Measurements from ENCODE around the gene MAGI1. TPM values are rescaled to one million over a fixed set of nuclear protein-coding genes. Genes with fewer than 3 reads are reported as not detected.

MAGI1 gene
- polyA plus RNA-seq, 1 donor, result 31.2 TPM

GRCh38 chr3:65642883-65643282, 395.8 kb downstream of the MAGI1 start:
- no peaks in the 10 kb centered on the region for H3K27me3 ChIP-seq (ENCODE audit: control insufficient read depth, insufficient read depth, low read length)
- H3K27ac ChIP-seq (ENCODE audit: low read length), result no peak overlapping the region
- WGBS (ENCODE audit: insufficient coverage, low lambda C conversion rate), result no CpG with 5 or more reads among the region's 1 CpG
- H3K4me1 ChIP-seq (ENCODE audit: control insufficient read depth, insufficient read depth, low read length), result no peaks in the 10 kb centered on the region
- H3K9me3 ChIP-seq (ENCODE audit: control insufficient read depth, low read depth, low read length), result peaks cover 14% of the 10 kb centered on the region
- DNase-seq, result no peak
- H3K4me3 ChIP-seq (ENCODE audit: low read length), result no peak overlapping the region
- no peaks in the 10 kb centered on the region for H3K36me3 ChIP-seq (ENCODE audit: control insufficient read depth, insufficient read depth, low read length)

DNA sequence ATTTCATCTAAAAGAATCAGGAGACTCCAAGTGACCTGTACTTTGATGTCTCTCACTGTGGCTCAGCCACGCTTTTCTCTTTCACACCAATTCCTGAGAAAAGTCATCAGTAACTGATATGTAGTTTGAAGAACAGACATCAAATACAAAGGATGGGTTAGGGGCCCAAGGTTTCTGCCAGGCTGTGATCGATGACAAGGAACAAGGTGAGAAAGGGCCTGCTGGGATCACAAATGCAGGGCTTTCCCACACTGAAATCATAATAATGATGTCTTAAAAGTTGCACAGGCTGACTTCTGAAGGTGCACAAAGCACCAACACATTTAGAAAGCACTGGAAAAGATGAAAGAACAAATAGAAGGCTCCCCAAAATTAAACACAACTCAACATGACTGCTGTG, 396.9 kb downstream of the MAGI1 start:
- no peaks in the 10 kb centered on the region for H3K36me3 ChIP-seq (ENCODE audit: control insufficient read depth, insufficient read depth, low read length)
- no peaks in the 10 kb centered on the region for H3K27me3 ChIP-seq (ENCODE audit: control insufficient read depth, insufficient read depth, low read length)
- peaks cover 6% of the 10 kb centered on the region for H3K9me3 ChIP-seq (ENCODE audit: control insufficient read depth, low read depth, low read length)
- no CpG with 5 or more reads among the region's 2 CpGs for WGBS (ENCODE audit: insufficient coverage, low lambda C conversion rate)
- no peak overlapping the region for H3K4me3 ChIP-seq (ENCODE audit: low read length)
- no peak overlapping the region for H3K27ac ChIP-seq (ENCODE audit: low read length)
- no peaks in the 10 kb centered on the region for H3K4me1 ChIP-seq (ENCODE audit: control insufficient read depth, insufficient read depth, low read length)
- no peak for DNase-seq

GRCh38 chr3:65641045-65641444, 397.7 kb downstream of the MAGI1 start:
- WGBS (ENCODE audit: insufficient coverage, low lambda C conversion rate), result no CpG with 5 or more reads among the region's 4 CpGs
- no peak for DNase-seq
- H3K27ac ChIP-seq (ENCODE audit: low read length), result no peak overlapping the region

DNA sequence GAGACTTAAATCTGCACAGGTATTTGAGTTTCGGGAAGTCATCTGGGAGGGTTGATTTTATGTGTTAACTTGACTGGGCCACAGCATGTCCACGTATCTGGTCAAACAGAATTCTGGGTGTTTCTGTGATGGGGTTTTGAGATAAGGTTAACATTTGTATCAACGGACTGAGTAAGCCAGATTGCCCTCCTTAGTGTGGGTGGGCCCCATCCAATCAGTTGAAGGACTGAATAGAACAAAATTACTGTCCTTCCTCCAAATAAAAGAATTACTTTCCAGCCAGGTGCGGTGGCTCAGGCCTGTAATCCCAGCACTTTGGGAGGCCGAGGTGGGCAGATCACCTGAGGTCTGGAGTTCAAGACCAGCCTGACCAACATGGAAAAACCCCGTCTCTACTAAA, 399.3 kb downstream of the MAGI1 start:
- H3K4me3 ChIP-seq (ENCODE audit: low read length), result no peak overlapping the region
- H3K4me1 ChIP-seq (ENCODE audit: control insufficient read depth, insufficient read depth, low read length), result no peaks in the 10 kb centered on the region
- no peaks in the 10 kb centered on the region for H3K9me3 ChIP-seq (ENCODE audit: control insufficient read depth, low read depth, low read length)
- H3K36me3 ChIP-seq (ENCODE audit: control insufficient read depth, insufficient read depth, low read length), result no peaks in the 10 kb centered on the region
- DNase-seq, result no peak
- H3K27me3 ChIP-seq (ENCODE audit: control insufficient read depth, insufficient read depth, low read length), result no peaks in the 10 kb centered on the region
- H3K27ac ChIP-seq (ENCODE audit: low read length), result no peak overlapping the region
- no CpG with 5 or more reads among the region's 6 CpGs for WGBS (ENCODE audit: insufficient coverage, low lambda C conversion rate)

More at GRCh38 chr3:65641045-65641444, 397.7 kb downstream of the MAGI1 start:
- Histone ChIP-seq H3K27me3 (ENCODE audit: control insufficient read depth, insufficient read depth, low read length) (no peaks in the 10 kb centered on the region), H3K4me3 (ENCODE audit: low read length) (no peak overlapping the region), H3K4me1 (ENCODE audit: control insufficient read depth, insufficient read depth, low read length) (no peaks in the 10 kb centered on the region), H3K9me3 (ENCODE audit: control insufficient read depth, low read depth, low read length) (peaks cover 1% of the 10 kb centered on the region), H3K36me3 (ENCODE audit: control insufficient read depth, insufficient read depth, low read length) (no peaks in the 10 kb centered on the region)

GRCh38 chr3:65638301-65638700, 400.4 kb downstream of the MAGI1 start:
- no peak for DNase-seq
- WGBS (ENCODE audit: insufficient coverage, low lambda C conversion rate), result 40% methylated on average over 1 of the region's 6 CpGs

GRCh38 chr3:65636326-65636725, 402.4 kb downstream of the MAGI1 start:
- Histone ChIP-seq H3K27me3 (ENCODE audit: control insufficient read depth, insufficient read depth, low read length) (no peaks in the 10 kb centered on the region), H3K4me1 (ENCODE audit: control insufficient read depth, insufficient read depth, low read length) (no peaks in the 10 kb centered on the region), H3K27ac (ENCODE audit: low read length) (no peak overlapping the region), H3K9me3 (ENCODE audit: control insufficient read depth, low read depth, low read length) (no peaks in the 10 kb centered on the region), H3K4me3 (ENCODE audit: low read length) (no peak overlapping the region), H3K36me3 (ENCODE audit: control insufficient read depth, insufficient read depth, low read length) (no peaks in the 10 kb centered on the region)
- peak in 1 of 2 donors; percentile 33 for DNase-seq
- 30% methylated on average over 2 of the region's 3 CpGs for WGBS (ENCODE audit: insufficient coverage, low lambda C conversion rate)

More at GRCh38 chr3:65638301-65638700, 400.4 kb downstream of the MAGI1 start:
- Histone ChIP-seq H3K4me3 (ENCODE audit: low read length) (no peak overlapping the region), H3K4me1 (ENCODE audit: control insufficient read depth, insufficient read depth, low read length) (no peaks in the 10 kb centered on the region), H3K27ac (ENCODE audit: low read length) (no peak overlapping the region), H3K27me3 (ENCODE audit: control insufficient read depth, insufficient read depth, low read length) (no peaks in the 10 kb centered on the region), H3K9me3 (ENCODE audit: control insufficient read depth, low read depth, low read length) (no peaks in the 10 kb centered on the region), H3K36me3 (ENCODE audit: control insufficient read depth, insufficient read depth, low read length) (no peaks in the 10 kb centered on the region)

DNA sequence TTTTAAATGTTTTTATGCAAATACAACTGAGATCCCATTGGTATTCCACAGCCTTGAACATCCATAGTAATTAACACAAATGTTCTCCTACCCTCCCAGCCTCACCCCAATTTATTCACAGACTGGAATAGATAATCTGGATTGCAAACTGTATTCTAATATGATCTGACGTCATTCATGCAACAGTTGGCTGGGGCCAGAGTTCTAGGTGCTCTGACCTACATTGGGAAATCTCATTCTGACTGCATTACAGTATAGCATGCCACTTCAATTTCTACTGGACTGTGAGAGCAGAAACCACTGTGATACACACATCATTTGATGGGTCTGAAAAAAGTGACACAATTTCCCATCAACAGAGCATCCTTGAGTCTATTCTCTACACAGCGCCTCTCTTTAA, 403.1 kb downstream of the MAGI1 start:
- 83% methylated on average over 1 of the region's 2 CpGs for WGBS (ENCODE audit: insufficient coverage, low lambda C conversion rate)
- H3K4me1 ChIP-seq (ENCODE audit: control insufficient read depth, insufficient read depth, low read length), result no peaks in the 10 kb centered on the region
- H3K4me3 ChIP-seq (ENCODE audit: low read length), result no peak overlapping the region
- H3K27ac ChIP-seq (ENCODE audit: low read length), result no peak overlapping the region
- no peaks in the 10 kb centered on the region for H3K9me3 ChIP-seq (ENCODE audit: control insufficient read depth, low read depth, low read length)
- DNase-seq, result no peak
- no peaks in the 10 kb centered on the region for H3K27me3 ChIP-seq (ENCODE audit: control insufficient read depth, insufficient read depth, low read length)
- H3K36me3 ChIP-seq (ENCODE audit: control insufficient read depth, insufficient read depth, low read length), result no peaks in the 10 kb centered on the region

GRCh38 chr3:65633018-65633638, 405.6 kb downstream of the MAGI1 start:
- 83% methylated on average over 4 of the region's 7 CpGs for WGBS (ENCODE audit: insufficient coverage, low lambda C conversion rate)
- H3K4me3 ChIP-seq (ENCODE audit: low read length), result no peak overlapping the region
- H3K27ac ChIP-seq (ENCODE audit: low read length), result no peak overlapping the region
- no peaks in the 10 kb centered on the region for H3K27me3 ChIP-seq (ENCODE audit: control insufficient read depth, insufficient read depth, low read length)
- H3K36me3 ChIP-seq (ENCODE audit: control insufficient read depth, insufficient read depth, low read length), result no peaks in the 10 kb centered on the region
- no peaks in the 10 kb centered on the region for H3K4me1 ChIP-seq (ENCODE audit: control insufficient read depth, insufficient read depth, low read length)
- H3K9me3 ChIP-seq (ENCODE audit: control insufficient read depth, low read depth, low read length), result no peaks in the 10 kb centered on the region
- no peak for DNase-seq

GRCh38 chr3:65632414-65632813, 406.3 kb downstream of the MAGI1 start:
- DNase-seq, result no peak
- Histone ChIP-seq H3K9me3 (ENCODE audit: control insufficient read depth, low read depth, low read length) (no peaks in the 10 kb centered on the region), H3K36me3 (ENCODE audit: control insufficient read depth, insufficient read depth, low read length) (no peaks in the 10 kb centered on the region), H3K4me3 (ENCODE audit: low read length) (no peak overlapping the region), H3K27ac (ENCODE audit: low read length) (no peak overlapping the region), H3K4me1 (ENCODE audit: control insufficient read depth, insufficient read depth, low read length) (no peaks in the 10 kb centered on the region), H3K27me3 (ENCODE audit: control insufficient read depth, insufficient read depth, low read length) (no peaks in the 10 kb centered on the region)

DNA sequence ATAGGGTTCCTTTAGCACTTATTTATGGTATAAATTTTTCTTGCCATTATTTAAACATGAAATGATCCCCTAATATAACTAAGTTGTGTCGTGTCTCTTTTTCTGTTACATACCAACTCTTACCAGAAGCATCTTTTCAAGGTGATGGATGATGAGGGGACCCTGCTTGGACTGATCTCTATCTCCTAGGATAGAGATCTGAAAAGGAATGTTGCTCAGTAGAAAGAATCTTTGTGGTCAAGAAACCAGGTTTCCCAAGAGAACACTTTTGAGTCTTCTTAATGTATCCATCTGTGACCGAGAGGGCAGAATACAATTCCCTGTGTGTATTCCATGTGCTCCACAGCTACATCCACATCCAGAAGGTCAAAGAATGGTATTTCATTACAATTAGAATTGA, 409.7 kb downstream of the MAGI1 start:
- Histone ChIP-seq H3K4me1 (ENCODE audit: control insufficient read depth, insufficient read depth, low read length) (no peaks in the 10 kb centered on the region), H3K27me3 (ENCODE audit: control insufficient read depth, insufficient read depth, low read length) (no peaks in the 10 kb centered on the region), H3K4me3 (ENCODE audit: low read length) (no peak overlapping the region), H3K36me3 (ENCODE audit: control insufficient read depth, insufficient read depth, low read length) (no peaks in the 10 kb centered on the region), H3K27ac (ENCODE audit: low read length) (no peak overlapping the region), H3K9me3 (ENCODE audit: control insufficient read depth, low read depth, low read length) (no peaks in the 10 kb centered on the region)
- DNase-seq, result no peak
- no CpG with 5 or more reads among the region's 2 CpGs for WGBS (ENCODE audit: insufficient coverage, low lambda C conversion rate)

DNA sequence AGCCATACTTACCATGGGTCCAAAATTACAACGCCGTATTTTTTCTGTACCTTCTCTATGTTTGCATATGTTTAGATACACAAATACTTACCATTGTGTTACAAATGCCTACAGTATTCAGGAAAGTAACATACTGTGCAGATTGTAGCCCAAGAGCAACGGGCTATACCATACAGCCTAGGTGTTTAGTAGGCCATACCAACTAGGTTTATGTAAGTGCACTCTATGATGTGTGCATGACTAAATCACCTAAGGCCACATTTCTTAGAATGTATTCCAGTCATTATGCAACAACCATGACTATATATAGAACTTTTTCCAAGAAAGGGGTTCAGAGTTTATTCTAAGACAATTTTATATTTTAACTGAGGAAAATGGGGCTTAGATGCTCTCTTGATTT, 411.7 kb downstream of the MAGI1 start:
- Histone ChIP-seq H3K4me1 (ENCODE audit: control insufficient read depth, insufficient read depth, low read length) (no peaks in the 10 kb centered on the region), H3K36me3 (ENCODE audit: control insufficient read depth, insufficient read depth, low read length) (no peaks in the 10 kb centered on the region), H3K27me3 (ENCODE audit: control insufficient read depth, insufficient read depth, low read length) (no peaks in the 10 kb centered on the region), H3K27ac (ENCODE audit: low read length) (no peak overlapping the region), H3K9me3 (ENCODE audit: control insufficient read depth, low read depth, low read length) (no peaks in the 10 kb centered on the region), H3K4me3 (ENCODE audit: low read length) (no peak overlapping the region)
- peak in 1 of 2 donors; percentile 25 for DNase-seq
- WGBS (ENCODE audit: insufficient coverage, low lambda C conversion rate), result 100% methylated on average over 2 of the region's 3 CpGs

All from large intestine (tissue), 3 donors.